Measurements from ENCODE around the gene BLNK. TPM values are rescaled to one million over a fixed set of nuclear protein-coding genes. Genes with fewer than 3 reads are reported as not detected.
A peak's percentile ranks its signal among the peaks of the same experiment; 100 is the strongest.

The BLNK gene
- total RNA-seq, 4 donors from 2014 or later, result 0.27 to 2.4 (median 1.6) TPM

DNA sequence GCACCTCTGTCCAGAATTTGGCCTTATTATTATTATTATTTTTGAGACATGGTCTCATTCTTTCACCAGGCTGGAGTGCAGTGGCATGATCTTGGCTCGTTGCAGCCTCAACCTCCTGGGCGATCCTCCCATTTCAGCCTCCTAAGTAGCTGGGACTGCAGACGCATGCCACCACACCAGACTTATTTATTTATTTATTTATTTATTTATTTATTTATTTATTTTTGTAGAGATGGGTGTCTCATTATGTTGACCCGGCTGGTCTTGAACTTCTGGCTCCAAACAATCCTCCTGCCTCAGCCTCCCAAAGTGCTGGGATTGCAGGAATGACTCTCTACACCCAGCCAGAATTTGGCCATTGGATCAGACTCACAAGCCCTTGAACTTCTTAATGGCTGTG lies 6.4 kb downstream of the BLNK start:
- H3K9me3 ChIP-seq, result no peaks in the 10 kb centered on the region
- no peaks in the 10 kb centered on the region for H3K4me1 ChIP-seq
- H3K27me3 ChIP-seq, result peaks cover 6% of the 10 kb centered on the region
- H3K4me3 ChIP-seq, result no peak overlapping the region
- H3K27ac ChIP-seq, result no peak overlapping the region
- WGBS, 2 donors (ENCODE audit: low coverage in 1 of 2), result 90 to 97% methylated on average over 2 to 3 of the region's 4 CpGs
- no peak for ATAC-seq
- no peak for TF ChIP-seq POLR2A (IDR thresholded peaks at IDR 0.05)
- TF ChIP-seq, protein P1, sequence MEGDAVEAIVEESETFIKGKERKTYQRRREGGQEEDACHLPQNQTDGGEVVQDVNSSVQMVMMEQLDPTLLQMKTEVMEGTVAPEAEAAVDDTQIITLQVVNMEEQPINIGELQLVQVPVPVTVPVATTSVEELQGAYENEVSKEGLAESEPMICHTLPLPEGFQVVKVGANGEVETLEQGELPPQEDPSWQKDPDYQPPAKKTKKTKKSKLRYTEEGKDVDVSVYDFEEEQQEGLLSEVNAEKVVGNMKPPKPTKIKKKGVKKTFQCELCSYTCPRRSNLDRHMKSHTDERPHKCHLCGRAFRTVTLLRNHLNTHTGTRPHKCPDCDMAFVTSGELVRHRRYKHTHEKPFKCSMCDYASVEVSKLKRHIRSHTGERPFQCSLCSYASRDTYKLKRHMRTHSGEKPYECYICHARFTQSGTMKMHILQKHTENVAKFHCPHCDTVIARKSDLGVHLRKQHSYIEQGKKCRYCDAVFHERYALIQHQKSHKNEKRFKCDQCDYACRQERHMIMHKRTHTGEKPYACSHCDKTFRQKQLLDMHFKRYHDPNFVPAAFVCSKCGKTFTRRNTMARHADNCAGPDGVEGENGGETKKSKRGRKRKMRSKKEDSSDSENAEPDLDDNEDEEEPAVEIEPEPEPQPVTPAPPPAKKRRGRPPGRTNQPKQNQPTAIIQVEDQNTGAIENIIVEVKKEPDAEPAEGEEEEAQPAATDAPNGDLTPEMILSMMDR (IDR thresholded peaks at IDR 0.05), result no peak
- no peak for TF ChIP-seq POLR2AphosphoS5 (IDR thresholded peaks at IDR 0.05)
- no peak for TF ChIP-seq EP300 (IDR thresholded peaks at IDR 0.05)
- H3K36me3 ChIP-seq, result no peaks in the 10 kb centered on the region

DNA sequence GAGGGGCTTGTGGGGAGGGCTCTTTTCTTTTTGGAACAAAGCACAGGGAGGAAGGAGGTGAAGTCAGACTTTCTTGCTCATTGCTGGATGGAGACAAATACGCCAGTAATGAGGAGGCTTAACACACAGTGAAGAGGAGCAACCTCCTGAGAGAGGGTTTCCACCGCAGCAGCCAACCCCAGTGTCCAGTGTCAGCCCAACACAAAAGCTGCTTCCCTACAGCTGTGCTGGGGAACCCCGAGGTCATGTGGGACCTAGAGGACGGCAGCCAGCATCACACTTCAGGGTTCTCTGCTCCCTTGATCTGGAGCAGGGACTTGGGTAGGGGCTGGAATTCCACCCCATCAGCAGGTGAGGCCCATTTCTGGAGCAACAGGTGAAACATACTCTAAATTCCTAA lies 7.7 kb downstream of the BLNK start:
- Histone ChIP-seq H3K4me3 (no peak overlapping the region), H3K9me3 (no peaks in the 10 kb centered on the region), H3K27ac (no peak overlapping the region), H3K36me3 (no peaks in the 10 kb centered on the region), H3K4me1 (no peaks in the 10 kb centered on the region), H3K27me3 (peaks cover 6% of the 10 kb centered on the region)
- peak; percentile 43 for ATAC-seq
- WGBS, 2 donors (ENCODE audit: low coverage in 1 of 2), result no CpG with 5 or more reads among the region's 4 CpGs
- TF ChIP-seq EP300 (IDR thresholded peaks at IDR 0.05), result no peak
- TF ChIP-seq, protein P1 (IDR thresholded peaks at IDR 0.05), result no peak
- no peak for TF ChIP-seq POLR2AphosphoS5 (IDR thresholded peaks at IDR 0.05)
- TF ChIP-seq POLR2A (IDR thresholded peaks at IDR 0.05), result no peak

DNA sequence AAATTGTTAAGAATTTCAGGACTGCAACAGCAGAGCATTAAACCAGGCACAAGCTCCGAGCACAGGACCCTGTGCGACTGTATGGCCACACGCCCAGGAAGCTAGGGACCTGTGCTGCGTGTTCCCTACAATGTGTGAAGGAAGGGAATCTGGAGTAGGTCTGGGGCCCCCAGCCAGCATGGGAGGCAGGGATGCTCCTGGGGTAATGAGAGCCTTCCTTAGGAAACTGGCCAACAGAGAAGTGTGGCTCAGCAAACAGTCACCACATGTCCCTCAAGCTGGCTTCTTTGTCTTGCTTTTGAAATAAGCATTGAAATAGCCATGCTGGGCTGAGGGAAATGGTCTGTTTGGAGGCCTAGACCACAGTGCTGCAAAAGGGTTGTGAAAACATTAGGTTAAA lies 8.2 kb downstream of the BLNK start:
- 96% methylated on average over 4 of the region's 4 CpGs; no CpG with 5 or more reads in 1 of the 2 donors for WGBS, 2 donors (ENCODE audit: low coverage in 1 of 2)

DNA sequence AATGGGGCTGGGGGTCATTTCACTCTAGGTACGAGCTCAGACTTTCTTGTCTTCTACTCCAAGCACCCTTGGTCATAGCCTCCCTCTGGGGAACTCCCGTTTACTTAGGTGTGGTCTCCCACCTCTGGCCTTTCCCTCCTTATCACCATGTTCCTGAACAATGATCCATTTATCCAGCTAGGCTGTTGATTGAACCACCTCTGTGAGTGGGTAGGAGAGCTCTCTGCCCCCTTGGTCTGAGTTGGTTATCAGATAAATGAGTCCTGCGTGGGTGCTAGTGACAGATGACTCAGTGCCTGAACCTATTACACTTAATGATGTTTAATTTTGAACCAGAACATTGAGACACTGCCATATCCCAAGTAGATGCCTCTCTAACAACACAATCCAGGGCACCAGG lies 9.4 kb downstream of the BLNK start:
- 64 to 83% methylated on average over 2 to 3 of the region's 3 CpGs for WGBS, 2 donors (ENCODE audit: low coverage in 1 of 2)
- H3K9me3 ChIP-seq, result no peaks in the 10 kb centered on the region
- no peak overlapping the region for H3K27ac ChIP-seq
- H3K4me1 ChIP-seq, result peaks cover 0 to 10% (median 0%) of the 10 kb centered on the region in 3 donors
- TF ChIP-seq EP300 (IDR thresholded peaks at IDR 0.05) (no peak), POLR2A (IDR thresholded peaks at IDR 0.05) (no peak), POLR2AphosphoS5 (IDR thresholded peaks at IDR 0.05) (no peak)
- TF ChIP-seq, protein P1 (IDR thresholded peaks at IDR 0.05), result no peak
- no peak for ATAC-seq
- peaks cover 6% of the 10 kb centered on the region for H3K27me3 ChIP-seq
- H3K4me3 ChIP-seq, result no peak overlapping the region
- H3K36me3 ChIP-seq, result no peaks in the 10 kb centered on the region

More for the DNA sequence above, 8.2 kb downstream of the BLNK start:
- H3K4me3 ChIP-seq, result no peak overlapping the region
- H3K9me3 ChIP-seq, result no peaks in the 10 kb centered on the region
- peaks cover 0 to 4% (median 0%) of the 10 kb centered on the region in 3 donors for H3K4me1 ChIP-seq
- peaks cover 6% of the 10 kb centered on the region for H3K27me3 ChIP-seq
- H3K36me3 ChIP-seq, result no peaks in the 10 kb centered on the region
- H3K27ac ChIP-seq, result no peak overlapping the region
- TF ChIP-seq, protein P1 (IDR thresholded peaks at IDR 0.05), result no peak
- TF ChIP-seq EP300 (IDR thresholded peaks at IDR 0.05) (no peak), POLR2A (IDR thresholded peaks at IDR 0.05) (no peak), POLR2AphosphoS5 (IDR thresholded peaks at IDR 0.05) (no peak)
- no peak for ATAC-seq

DNA sequence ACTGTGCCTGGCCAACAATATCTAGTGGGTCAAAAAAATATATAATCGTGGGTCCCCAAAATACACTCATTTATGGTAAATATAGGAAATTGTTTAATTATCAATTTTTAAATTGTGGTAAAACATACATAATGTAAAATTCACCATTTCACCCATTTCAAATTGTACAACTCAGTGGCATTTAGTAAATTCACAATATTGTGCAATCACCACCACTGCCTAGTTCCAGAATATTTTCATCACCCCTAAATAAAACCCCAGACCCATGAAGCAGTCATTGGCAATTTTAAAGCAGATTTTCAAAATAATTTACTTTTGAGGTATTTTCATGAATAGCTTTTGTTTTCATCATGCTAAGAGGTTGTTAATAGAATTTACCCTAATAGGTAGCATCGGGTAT lies 10.2 kb downstream of the BLNK start:
- TF ChIP-seq POLR2AphosphoS5 (IDR thresholded peaks at IDR 0.05), result no peak
- no peak for TF ChIP-seq POLR2A (IDR thresholded peaks at IDR 0.05)
- Histone ChIP-seq H3K4me3 (no peak overlapping the region), H3K27ac (no peak overlapping the region), H3K9me3 (no peaks in the 10 kb centered on the region), H3K4me1 (peaks cover 0 to 10% (median 0%) of the 10 kb centered on the region in 3 donors), H3K36me3 (no peaks in the 10 kb centered on the region), H3K27me3 (peaks cover 6% of the 10 kb centered on the region)
- no peak for ATAC-seq
- WGBS, 2 donors (ENCODE audit: low coverage in 1 of 2), result 90 to 96% methylated on average over 2 of the region's 2 CpGs
